ENCODE results near the gene PRSS38.

PRSS38 gene

DNA sequence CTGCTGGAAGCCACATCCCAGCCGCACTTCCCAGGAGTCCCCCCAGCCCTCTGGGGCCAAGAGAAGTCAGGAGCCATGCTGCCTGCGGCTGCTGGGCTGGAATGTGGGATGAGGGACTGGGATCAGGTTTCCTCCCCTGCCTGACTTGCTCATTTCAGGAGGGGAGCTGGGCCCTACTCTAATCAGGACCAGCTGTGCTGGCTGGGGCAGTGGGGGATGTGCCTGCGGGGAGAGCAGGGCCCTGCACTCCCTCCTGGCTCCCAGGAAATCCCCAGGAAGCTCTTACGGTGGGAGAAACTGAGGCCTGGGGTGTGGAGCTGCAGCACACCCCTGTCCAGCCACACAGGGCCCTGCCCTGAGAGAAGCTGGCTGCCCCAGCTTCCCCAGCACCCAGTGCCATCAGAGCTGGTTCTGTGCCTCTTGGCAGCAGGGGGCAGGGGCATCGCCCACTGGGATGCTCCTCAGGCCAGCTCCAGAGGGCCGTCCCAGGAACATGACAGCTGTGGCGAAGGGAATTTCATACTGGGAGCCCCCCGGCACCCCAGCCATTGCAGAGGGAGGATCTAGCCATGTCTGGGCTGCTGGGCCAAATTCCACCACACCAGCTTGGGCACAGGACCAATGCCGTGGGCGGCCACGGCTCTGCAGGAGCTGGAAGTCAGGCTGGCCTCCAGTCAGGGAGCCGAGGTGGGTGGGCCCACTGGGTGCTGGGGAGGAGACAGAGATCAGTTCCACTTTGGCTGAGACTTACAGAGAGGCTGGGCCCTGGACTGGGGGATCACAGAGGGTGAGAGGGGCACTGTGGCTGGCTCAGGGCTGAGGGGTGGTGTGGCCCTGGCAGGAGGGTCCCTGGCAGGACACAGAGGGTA lies 21.3 kb upstream of the PRSS38 start:
- peak; percentile 93 for DNase-seq (ENCODE audit: low read depth)
- peak overlapping the region; percentile 38 for H3K4me3 ChIP-seq (ENCODE audit: low read length)
- TF ChIP-seq, protein P1, sequence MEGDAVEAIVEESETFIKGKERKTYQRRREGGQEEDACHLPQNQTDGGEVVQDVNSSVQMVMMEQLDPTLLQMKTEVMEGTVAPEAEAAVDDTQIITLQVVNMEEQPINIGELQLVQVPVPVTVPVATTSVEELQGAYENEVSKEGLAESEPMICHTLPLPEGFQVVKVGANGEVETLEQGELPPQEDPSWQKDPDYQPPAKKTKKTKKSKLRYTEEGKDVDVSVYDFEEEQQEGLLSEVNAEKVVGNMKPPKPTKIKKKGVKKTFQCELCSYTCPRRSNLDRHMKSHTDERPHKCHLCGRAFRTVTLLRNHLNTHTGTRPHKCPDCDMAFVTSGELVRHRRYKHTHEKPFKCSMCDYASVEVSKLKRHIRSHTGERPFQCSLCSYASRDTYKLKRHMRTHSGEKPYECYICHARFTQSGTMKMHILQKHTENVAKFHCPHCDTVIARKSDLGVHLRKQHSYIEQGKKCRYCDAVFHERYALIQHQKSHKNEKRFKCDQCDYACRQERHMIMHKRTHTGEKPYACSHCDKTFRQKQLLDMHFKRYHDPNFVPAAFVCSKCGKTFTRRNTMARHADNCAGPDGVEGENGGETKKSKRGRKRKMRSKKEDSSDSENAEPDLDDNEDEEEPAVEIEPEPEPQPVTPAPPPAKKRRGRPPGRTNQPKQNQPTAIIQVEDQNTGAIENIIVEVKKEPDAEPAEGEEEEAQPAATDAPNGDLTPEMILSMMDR (conservative IDR thresholded peaks at IDR 0.05; ENCODE audit: low read length) = no peak

DNA sequence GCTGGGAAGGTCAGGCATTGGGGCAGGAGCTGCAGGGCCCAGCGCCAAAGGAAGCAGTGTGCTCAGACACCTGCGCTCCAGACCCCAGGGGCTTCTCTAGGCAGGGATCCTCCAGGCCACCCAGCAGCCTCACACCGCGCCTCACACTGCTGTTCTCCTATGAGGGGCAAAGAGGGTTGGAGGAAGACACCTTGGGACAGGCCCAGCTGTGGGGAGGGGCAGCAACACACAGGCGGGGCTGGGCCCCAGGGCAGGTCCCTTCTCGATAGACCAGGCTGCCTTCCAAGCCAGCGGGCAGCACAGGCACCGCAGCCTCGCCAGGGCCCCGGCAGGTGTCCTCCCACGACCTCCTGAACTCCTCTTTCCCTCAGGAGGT lies 20.7 kb upstream of the PRSS38 start:
- TF ChIP-seq, protein P1 (conservative IDR thresholded peaks at IDR 0.05; ENCODE audit: low read length) = no peak
- DNase-seq (ENCODE audit: low read depth) = no peak
- peak overlapping the region; percentile 33 for H3K4me3 ChIP-seq (ENCODE audit: low read length)

DNA sequence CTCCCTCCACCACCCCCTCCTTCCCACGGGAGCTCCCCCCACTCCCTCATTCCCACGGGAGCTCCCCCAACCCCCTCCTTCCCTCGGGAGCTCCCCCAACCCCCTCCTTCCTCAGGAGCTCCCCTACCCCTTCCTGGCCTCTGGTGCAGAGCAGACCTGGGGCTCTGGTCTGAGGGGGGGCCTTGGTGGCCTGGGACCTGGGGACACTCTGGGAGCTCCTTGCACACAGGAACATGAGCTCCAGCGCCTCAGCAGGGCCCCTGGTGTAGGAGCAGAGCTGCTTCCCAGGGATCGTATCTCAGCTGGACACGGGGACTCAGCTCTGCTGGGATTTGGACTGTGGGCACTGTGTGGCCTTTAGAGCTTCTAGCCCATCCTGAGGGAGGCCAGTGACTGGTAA lies 19.7 kb upstream of the PRSS38 start:
- TF ChIP-seq, protein P1 (conservative IDR thresholded peaks at IDR 0.05; ENCODE audit: low read length) = no peak
- DNase-seq (ENCODE audit: low read depth) = no peak
- no peak overlapping the region for H3K4me3 ChIP-seq (ENCODE audit: low read length)

DNA sequence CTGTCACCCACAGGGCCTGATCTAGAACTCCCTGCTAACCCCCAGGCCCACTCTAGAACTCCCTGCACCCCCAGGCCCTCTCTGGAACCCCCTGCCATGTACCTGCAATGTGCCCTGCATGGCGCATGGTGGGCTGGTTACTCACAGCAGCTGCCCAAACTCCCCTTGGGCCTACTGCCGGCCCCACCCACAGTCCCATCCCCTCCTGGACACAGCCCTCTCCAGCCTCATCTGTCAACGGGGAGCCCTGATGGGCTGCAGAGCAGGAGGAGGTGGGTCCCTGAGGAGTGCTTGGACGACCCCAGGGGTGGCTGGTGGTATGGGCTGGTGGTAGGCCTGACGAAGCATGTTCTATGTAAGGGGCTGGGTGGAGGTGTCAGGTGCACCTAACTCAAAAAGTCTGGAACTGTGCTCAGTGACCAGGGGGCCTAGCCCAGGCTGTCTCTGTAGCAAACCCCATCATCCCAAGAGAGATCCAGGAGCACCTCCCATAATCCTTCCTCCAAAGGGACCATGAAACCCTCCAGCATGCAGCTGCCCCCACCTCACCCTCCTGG lies 19.0 kb upstream of the PRSS38 start:
- no peak for DNase-seq (ENCODE audit: low read depth)
- TF ChIP-seq, protein P1 (conservative IDR thresholded peaks at IDR 0.05; ENCODE audit: low read length) = no peak

DNA sequence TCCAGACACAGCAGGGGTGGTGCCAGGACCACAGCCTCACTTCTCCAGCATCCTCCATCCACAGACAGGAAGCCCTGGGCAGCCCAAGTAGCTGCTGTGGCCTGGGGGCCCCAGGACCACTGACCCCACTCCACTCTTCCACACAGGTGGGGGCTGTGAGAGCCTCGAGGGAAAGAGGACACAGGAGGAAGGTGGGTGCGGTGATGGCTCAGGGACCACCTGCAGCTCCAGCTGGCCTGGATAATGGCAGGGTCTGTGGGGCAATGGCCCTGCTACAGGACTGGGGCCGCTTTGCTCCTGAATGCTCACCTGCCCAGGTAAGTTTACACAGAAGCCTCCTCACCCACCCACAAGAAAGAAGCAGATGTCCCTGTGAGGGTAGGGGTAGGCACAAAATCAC lies 18.3 kb upstream of the PRSS38 start:
- no peak for DNase-seq (ENCODE audit: low read depth)
- no peak overlapping the region for H3K4me3 ChIP-seq (ENCODE audit: low read length)
- TF ChIP-seq, protein P1 (conservative IDR thresholded peaks at IDR 0.05; ENCODE audit: low read length) = no peak

More for the DNA sequence above, 19.0 kb upstream of the PRSS38 start:
- no peak overlapping the region for H3K4me3 ChIP-seq (ENCODE audit: low read length)

DNA sequence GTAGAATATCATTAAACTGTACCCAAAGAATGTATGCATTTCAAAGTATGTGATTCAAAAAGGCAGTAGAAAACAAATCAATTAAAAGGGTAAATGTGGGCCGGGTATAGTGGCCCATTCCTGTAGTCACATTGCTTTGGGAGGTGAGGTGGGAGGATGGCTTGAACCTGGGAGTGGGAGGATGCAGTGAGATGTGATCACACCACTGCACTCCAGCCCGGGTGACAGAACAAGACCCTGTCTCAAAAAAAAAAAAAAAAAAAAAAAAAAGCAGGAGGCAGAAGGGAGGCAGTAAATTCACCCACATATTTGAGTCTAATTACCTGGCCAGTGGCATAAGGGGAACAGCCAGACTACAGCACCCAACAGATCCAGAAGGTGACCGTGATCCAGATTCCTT lies 17.9 kb upstream of the PRSS38 start:
- DNase-seq (ENCODE audit: low read depth) = no peak
- no peak overlapping the region for H3K4me3 ChIP-seq (ENCODE audit: low read length)
- TF ChIP-seq, protein P1 (conservative IDR thresholded peaks at IDR 0.05; ENCODE audit: low read length) = no peak
